ENCODE results near the gene ESPNL.

ESPNL gene

DNA sequence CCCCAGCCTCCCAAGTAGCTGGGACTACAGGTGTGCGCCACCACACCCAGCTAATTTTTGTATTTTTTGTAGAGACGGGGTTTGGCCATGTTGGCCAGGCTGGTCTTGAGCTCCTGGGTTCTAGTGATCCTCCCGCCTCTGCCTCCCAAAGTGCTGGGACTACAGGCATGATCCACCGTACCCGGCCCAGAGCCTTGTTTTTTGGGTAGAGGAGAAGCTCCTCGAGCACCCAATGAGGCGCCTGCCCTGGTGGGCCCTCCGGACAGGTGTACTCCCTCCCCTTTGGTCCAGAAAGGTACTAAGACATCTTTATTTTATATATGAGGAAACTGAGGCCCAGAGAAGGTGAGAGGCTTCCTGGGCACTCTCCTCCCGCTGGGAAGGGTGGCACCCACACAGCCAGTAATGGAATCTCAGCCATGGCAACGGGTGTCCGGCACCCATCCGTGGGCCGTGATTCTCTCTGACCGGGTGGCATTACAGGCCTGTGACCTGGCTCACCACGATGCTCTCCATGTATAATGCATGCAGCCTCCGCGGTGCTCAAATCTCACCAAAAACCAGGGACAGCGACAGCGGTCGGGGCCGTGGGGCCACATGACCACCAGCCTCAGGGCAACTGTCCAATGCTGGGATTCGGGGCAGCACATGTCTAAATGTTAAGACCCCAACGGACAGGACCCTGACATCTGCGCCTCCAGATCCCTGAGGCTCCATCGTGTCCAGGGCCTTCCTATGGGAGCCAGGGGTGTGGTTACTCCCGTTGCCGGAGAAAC lies 21.6 kb downstream of the ESPNL start:
- TF ChIP-seq GATA1 (IDR thresholded peaks at IDR 0.05; ENCODE audit: low read depth, low read length) (no peak), POLR2A (IDR thresholded peaks at IDR 0.05; ENCODE audit: low read length) (no peak)
- no peak for DNase-seq

DNA sequence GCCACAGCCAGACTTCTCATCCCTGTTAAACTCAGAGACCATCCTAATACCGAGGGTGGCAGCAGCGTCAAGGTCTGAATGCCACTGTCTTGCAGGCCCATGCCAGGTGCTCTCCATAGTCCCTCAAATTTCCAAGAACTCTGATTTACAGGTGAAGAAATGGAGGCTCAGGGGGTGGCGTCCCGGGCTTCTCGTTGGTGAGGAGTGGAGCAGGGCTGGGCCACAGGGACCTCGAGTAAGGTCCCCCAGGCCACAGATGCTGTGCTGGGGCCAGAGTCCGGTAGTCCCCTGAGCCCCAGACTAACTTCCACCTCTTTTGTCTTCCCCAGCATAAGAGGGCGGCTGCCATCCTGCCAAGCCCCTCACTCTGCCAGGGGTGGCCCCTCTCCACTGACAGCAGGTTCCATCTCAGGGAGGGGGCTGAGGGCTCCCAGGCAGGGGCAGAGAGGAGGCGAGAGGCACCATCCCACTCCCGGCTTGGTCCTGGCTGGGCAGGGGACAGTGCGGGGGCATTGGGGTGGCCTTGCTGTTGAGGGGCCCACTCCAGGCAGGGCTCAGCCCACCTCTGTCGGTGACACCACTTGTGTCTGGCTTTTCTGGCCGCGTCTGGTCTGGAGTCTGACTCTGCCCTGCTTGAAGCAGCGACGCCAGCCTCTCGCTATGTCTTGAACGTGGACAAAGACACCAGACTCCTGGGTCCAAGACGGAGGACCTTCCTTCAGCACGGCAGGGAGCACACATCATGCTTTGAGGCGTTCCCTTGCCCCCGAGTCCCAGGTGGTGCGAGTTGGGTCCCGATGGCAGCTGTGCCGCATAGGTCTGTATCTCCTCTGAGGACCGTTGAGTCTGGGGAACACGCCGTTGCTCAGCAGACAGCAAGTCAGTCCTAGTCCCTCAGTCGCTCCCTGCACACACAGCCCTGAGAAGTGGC lies 22.4 kb downstream of the ESPNL start:
- no peak for DNase-seq
- no peak for TF ChIP-seq GATA1 (IDR thresholded peaks at IDR 0.05; ENCODE audit: low read depth, low read length)
- no peak for TF ChIP-seq POLR2A (IDR thresholded peaks at IDR 0.05; ENCODE audit: low read length)

DNA sequence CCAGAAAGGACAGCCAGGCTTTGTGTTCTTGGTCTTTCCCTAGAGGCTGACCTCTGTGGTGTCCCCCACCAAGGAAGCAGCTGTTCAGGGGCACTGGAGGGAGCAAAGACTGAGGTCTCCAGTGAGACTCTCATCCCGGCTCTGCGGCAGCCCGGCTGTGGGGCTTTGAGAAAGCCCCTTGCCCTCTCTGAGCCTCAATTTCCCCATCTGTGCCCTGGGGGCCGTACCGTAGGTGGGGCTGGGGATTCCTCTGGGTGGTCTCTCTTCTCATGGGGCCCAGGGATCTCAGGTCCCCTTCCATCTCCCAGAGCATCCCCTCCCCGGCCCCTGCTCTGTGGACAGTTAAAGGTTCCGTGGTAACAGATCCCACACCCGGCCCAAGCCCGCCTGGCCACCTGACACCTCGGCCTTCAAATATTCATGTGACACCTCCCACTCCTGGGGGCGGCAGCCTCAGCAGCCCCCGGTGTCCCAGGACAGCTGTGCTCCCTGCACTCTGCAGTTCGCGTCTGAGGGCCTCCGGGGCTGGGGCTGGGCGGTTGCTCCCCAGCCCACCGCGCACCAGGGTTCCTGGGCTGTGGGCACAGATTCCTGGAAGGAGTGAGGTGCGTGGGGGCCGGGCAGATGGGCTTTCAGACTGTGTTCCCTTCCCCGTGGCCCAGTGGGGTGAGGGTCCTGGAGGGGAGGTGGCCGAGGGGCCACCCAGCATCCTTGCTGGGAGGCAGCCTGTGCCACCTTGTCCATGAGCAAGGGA lies 23.3 kb downstream of the ESPNL start:
- DNase-seq: no peak
- TF ChIP-seq POLR2A (IDR thresholded peaks at IDR 0.05; ENCODE audit: low read length): no peak
- no peak for TF ChIP-seq GATA1 (IDR thresholded peaks at IDR 0.05; ENCODE audit: low read depth, low read length)

DNA sequence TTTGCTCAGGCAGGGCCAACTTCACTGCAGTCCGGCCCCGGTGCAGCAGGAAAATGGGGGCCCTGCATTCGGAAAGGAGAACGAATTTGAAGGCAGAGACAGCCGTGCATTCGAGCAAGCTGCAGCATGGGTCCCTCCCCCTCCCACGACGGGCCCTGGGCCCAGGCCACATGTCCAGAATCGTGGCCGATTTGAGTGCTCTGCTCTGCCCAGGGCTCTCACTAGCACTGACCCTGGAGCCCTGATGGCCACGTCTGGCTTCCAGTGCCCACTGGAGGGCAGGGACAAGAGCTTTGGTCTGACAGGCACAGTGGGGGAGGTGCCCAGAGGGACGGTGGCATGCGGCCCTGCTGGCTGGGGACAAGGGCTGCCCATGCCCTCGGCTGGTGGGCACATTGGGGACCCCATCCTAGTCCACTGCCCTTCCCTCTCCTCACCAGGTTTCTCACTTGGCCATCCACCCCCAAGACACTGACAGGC lies 23.9 kb downstream of the ESPNL start:
- no peak for DNase-seq
- no peak for TF ChIP-seq POLR2A (IDR thresholded peaks at IDR 0.05; ENCODE audit: low read length)
- no peak for TF ChIP-seq GATA1 (IDR thresholded peaks at IDR 0.05; ENCODE audit: low read depth, low read length)

DNA sequence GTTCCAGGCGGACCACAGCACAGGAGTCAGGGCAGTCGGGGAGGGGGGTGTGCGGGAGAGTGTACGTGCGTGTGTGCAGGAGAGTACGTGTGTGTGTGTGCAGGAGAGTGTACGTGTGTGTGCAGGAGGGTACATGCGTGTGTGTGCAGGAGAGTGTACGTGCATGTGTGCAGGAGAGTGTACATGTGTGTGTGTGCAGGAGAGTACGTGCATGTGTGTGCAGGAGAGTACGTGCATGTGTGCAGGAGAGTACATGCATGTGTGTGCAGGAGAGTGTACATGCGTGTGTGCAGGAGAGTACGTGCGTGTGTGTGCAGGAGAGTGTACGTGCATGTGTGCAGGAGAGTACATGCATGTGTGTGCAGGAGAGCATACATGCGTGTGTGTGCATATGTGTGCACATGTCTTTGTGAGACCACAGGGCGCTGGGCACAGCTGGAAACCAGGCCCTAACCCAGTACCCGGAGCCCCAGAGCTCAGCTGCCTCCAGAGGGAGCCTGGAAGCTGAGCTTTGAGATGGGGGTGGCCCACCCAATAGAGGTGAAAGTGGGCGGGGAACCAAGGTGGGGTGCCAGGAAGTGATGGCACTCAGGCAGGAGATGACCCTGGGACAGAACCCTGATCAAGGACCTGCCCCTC lies 24.5 kb downstream of the ESPNL start:
- TF ChIP-seq GATA1 (IDR thresholded peaks at IDR 0.05; ENCODE audit: low read depth, low read length) (no peak), POLR2A (IDR thresholded peaks at IDR 0.05; ENCODE audit: low read length) (no peak)
- no peak for DNase-seq

DNA sequence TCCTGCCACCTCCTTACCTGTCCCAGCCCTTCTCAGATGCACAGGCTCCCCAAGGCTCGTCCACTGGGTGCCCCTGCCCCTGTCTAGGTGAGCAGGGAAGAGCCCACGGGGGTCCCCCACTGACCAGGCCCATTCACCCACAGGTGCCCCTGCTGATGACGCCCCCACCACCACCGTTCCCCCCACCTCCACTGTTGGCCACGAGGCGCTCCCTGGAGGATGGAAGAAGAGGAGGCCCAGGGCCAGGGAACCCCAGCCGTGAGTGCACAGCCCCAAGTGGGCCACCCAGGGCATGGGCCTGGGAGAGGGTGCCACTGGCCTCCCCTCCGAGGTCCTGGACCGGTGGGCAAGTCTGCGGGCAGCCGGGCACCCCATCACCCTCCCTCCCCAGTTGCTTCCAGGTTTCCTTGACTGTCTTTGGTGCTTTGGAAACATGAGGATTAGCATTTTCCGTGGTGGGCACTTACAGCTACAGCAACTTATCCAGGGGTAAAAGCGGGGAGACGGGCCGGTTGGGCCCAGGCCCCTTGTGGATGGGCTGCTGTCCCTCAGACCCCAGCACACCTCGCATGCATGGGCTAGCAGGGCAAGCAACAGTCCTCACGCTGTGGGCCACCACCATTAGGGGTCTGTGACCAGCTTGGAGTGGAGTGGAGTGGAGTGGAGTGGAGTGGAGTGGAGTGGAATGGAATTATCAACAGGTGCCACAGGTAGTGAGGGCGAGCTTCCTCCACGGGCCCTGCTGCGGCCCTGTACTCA lies 25.2 kb downstream of the ESPNL start:
- no peak for TF ChIP-seq GATA1 (IDR thresholded peaks at IDR 0.05; ENCODE audit: low read depth, low read length)
- no peak for TF ChIP-seq POLR2A (IDR thresholded peaks at IDR 0.05; ENCODE audit: low read length)
- DNase-seq: no peak

DNA sequence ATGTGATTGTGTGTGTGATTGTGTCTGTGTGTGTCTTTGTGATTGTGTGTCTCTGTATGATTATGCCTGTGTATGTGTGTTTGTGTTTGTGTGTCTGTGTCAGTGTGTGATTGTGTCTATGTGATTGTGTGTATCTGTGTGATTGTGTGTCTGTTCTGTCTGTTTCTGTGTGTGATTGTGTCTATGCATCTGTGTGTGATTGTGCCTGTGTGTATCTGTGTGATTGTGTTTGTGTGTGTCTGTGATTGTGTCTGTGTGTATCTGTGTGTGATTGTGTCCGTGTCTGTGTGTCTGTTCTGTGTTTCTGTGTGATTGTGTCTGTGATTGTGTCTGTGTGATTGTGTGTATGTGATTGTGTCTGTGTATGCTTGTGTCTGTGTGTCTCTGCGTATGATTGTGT lies 26.2 kb downstream of the ESPNL start:
- TF ChIP-seq POLR2A (IDR thresholded peaks at IDR 0.05; ENCODE audit: low read length): no peak
- no peak for TF ChIP-seq GATA1 (IDR thresholded peaks at IDR 0.05; ENCODE audit: low read depth, low read length)
- DNase-seq: peak in 1 of 2 experiments; percentile 40

DNA sequence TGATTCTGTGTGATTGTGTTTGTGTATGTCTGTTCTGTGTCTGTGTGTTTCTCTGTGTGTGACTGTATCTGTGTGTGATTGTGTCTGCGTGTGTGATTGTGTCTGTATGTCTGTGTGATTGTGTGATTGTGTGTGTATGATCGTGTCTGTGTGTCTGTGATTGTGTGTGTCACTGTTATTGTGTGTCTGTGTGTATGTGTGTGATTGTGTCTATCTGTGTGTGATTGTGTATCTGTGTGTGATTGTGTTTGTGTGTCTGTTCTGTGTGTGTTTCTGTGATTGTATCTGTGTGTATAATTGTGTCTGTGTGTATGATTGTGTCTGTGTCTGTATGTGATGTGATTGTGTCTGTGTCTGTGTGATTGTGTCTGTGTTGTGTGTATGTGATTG lies 26.6 kb downstream of the ESPNL start:
- DNase-seq: no peak
- TF ChIP-seq GATA1 (IDR thresholded peaks at IDR 0.05; ENCODE audit: low read depth, low read length): no peak
- TF ChIP-seq POLR2A (IDR thresholded peaks at IDR 0.05; ENCODE audit: low read length): no peak

DNA sequence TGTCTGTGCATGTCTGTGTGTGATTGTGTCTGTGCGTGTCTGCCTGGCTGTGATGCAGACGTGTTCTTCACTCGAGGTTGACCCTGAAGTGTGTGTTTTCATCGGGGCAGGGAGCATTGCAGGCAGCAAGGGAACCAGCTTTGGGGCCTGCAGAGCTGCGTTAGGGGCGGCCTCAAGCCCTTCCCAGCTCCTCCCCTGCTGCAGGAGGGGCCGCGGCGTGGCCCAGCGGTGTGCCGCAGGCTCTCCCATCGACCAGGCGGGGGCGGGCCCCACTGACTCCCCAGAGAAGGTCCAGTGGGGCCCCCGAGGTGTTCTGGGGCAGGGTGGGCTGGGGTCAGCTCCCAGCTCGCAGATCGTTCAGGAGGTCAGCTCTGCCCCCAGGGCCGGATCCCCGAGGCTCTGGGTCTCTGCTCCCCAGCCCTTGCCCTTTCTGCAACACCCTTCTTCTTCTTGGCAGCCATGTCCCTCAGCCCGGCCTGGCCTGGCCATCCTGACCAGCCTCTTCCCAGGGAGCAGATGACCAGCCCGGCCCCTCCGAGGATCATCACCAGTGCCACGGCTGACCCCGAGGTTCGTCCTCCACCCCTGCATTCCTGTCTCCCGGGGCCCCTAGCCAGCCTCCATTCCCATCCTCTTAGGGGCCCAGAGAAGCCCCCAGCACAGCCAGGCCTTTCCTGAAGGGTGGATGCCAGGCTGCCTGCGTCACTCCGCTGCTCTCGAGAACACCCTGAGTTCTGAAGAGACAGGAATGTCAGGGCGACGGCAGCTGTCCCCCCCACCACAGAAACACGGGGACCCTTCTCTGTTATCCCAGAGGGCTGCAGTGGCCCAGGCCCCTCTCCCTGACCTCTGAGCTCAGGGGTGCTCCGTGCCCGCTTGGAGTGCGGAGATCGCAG lies 27.3 kb downstream of the ESPNL start:
- no peak for TF ChIP-seq POLR2A (IDR thresholded peaks at IDR 0.05; ENCODE audit: low read length)
- TF ChIP-seq GATA1 (IDR thresholded peaks at IDR 0.05; ENCODE audit: low read depth, low read length): no peak
- peak; percentile 51 to 72 for DNase-seq

DNA sequence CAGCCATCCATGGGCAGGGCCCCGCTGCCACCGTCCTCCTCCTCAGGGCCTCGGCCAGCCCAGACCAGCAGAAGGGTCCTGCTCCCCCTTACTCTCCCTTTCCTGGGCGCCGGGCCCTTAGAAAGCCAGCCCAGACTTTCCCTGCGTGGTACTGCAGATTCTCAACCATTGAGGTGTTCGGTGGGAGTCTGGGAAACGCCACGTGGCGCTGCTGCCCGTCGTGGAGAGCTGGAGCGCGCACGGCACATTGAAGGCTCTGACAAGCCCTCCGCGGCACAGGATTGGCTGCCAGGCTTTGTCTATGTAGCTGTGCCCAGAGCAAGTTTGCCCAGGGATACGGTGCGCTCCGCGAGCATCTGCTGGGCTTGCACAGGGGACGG lies 27.9 kb downstream of the ESPNL start:
- DNase-seq: no peak
- TF ChIP-seq GATA1 (IDR thresholded peaks at IDR 0.05; ENCODE audit: low read depth, low read length): no peak
- TF ChIP-seq POLR2A (IDR thresholded peaks at IDR 0.05; ENCODE audit: low read length): no peak

DNA sequence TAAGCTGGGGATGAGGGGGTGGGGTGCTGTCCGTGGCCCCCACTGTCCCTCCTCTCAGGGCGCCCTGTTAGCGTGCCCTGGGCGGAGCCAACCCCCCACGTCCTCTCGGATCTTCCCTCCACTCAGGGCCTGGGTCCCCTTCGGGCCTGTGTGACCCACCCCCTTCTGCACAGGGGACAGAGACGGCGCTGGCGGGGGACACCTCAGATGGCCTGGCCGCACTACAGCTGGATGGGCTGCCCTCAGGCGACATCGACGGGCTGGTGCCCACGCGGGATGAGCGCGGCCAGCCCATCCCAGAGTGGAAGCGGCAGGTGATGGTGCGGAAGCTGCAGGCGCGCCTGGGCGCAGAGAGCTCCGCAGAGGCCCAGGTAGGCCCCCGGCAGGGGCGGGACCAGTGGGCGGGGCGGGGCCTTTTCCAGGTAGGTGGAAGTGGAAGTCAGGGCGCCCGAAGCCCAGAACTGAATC lies 28.4 kb downstream of the ESPNL start:
- no peak for DNase-seq
- TF ChIP-seq GATA1 (IDR thresholded peaks at IDR 0.05; ENCODE audit: low read depth, low read length) (no peak), POLR2A (IDR thresholded peaks at IDR 0.05; ENCODE audit: low read length) (no peak)
